Ishikawa (cell line): ENCODE data around the gene HEPACAM.

ENCODE experiments used
- CEBPB ChIP-seq: IDR thresholded peaks from 2 replicates; pipeline ENCODE4 v1.6.1; 2012
- CREB1 ChIP-seq: IDR thresholded peaks from 2 replicates; pipeline ENCODE4 v1.6.1; 2012; ENCODE audit warnings: low read depth
- EGR1 ChIP-seq: IDR thresholded peaks from 2 replicates; pipeline ENCODE4 v1.6.1; 2012
- EP300 ChIP-seq: IDR thresholded peaks from 2 replicates; pipeline ENCODE4 v1.6.1; 2012; ENCODE audit warnings: borderline replicate concordance
- FOXM1 ChIP-seq: IDR thresholded peaks from 2 replicates; pipeline ENCODE4 v1.6.1; 2012; ENCODE audit warnings: low read depth, borderline replicate concordance
- NFIC ChIP-seq: IDR thresholded peaks from 2 replicates; pipeline ENCODE4 v1.6.1; 2012
- RAD21 ChIP-seq: IDR thresholded peaks from 2 replicates; pipeline ENCODE4 v1.6.1; 2012; ENCODE audit warnings: low read depth
- TEAD4 ChIP-seq: IDR thresholded peaks from 2 replicates; pipeline ENCODE4 v1.6.1; 2012
- YY1 ChIP-seq: IDR thresholded peaks from 2 replicates; pipeline ENCODE4 v1.6.1; 2012; ENCODE audit warnings: low read depth
- ZBTB7A ChIP-seq: IDR thresholded peaks from 2 replicates; pipeline ENCODE4 v1.6.1; 2012; ENCODE audit warnings: low read depth
- TF ChIP-seq, protein P1 (sequence below): IDR thresholded peaks from 2 replicates; pipeline ENCODE4 v1.6.1; 2012
- TF ChIP-seq, protein P2 (sequence below): IDR thresholded peaks from 2 replicates; pipeline ENCODE4 v1.6.1; 2012; ENCODE audit warnings: low read depth, mild to moderate bottlenecking
- TF ChIP-seq, protein P3 (sequence below): IDR thresholded peaks from 2 replicates; pipeline ENCODE4 v1.6.1; 2012

DNA sequence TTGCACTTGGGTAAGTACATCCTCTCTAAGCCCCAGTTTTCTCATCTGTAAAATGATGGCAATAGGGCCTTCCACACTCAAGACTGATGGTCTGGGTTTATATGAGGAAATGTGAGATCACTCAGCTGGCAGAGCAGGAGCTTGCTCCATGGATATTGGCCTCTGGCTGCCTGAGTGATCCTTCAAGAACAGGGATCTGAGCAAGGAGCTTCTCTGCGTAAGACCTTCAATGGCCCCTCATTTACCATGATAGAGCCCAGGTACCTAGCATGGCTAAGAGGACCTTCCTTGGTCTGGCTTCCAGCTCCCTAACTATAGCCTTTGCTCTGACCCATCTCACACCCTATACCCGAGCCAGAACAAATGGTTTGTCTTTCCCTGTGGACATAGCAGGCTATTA, 43.7 kb downstream of the HEPACAM start:
- TF ChIP-seq CEBPB (no peak), YY1 (no peak), EGR1 (no peak), TEAD4 (no peak), RAD21 (no peak), EP300 (no peak), CREB1 (no peak), ZBTB7A (no peak), NFIC (no peak), FOXM1 (no peak)
- TF ChIP-seq, protein P1, sequence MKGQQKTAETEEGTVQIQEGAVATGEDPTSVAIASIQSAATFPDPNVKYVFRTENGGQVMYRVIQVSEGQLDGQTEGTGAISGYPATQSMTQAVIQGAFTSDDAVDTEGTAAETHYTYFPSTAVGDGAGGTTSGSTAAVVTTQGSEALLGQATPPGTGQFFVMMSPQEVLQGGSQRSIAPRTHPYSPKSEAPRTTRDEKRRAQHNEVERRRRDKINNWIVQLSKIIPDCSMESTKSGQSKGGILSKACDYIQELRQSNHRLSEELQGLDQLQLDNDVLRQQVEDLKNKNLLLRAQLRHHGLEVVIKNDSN, result no peak
- TF ChIP-seq, protein P2, sequence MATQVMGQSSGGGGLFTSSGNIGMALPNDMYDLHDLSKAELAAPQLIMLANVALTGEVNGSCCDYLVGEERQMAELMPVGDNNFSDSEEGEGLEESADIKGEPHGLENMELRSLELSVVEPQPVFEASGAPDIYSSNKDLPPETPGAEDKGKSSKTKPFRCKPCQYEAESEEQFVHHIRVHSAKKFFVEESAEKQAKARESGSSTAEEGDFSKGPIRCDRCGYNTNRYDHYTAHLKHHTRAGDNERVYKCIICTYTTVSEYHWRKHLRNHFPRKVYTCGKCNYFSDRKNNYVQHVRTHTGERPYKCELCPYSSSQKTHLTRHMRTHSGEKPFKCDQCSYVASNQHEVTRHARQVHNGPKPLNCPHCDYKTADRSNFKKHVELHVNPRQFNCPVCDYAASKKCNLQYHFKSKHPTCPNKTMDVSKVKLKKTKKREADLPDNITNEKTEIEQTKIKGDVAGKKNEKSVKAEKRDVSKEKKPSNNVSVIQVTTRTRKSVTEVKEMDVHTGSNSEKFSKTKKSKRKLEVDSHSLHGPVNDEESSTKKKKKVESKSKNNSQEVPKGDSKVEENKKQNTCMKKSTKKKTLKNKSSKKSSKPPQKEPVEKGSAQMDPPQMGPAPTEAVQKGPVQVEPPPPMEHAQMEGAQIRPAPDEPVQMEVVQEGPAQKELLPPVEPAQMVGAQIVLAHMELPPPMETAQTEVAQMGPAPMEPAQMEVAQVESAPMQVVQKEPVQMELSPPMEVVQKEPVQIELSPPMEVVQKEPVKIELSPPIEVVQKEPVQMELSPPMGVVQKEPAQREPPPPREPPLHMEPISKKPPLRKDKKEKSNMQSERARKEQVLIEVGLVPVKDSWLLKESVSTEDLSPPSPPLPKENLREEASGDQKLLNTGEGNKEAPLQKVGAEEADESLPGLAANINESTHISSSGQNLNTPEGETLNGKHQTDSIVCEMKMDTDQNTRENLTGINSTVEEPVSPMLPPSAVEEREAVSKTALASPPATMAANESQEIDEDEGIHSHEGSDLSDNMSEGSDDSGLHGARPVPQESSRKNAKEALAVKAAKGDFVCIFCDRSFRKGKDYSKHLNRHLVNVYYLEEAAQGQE, result no peak
- TF ChIP-seq, protein P3, sequence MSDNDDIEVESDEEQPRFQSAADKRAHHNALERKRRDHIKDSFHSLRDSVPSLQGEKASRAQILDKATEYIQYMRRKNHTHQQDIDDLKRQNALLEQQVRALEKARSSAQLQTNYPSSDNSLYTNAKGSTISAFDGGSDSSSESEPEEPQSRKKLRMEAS, result no peak
